ENCODE data around the gene CHAC1.

DNA sequence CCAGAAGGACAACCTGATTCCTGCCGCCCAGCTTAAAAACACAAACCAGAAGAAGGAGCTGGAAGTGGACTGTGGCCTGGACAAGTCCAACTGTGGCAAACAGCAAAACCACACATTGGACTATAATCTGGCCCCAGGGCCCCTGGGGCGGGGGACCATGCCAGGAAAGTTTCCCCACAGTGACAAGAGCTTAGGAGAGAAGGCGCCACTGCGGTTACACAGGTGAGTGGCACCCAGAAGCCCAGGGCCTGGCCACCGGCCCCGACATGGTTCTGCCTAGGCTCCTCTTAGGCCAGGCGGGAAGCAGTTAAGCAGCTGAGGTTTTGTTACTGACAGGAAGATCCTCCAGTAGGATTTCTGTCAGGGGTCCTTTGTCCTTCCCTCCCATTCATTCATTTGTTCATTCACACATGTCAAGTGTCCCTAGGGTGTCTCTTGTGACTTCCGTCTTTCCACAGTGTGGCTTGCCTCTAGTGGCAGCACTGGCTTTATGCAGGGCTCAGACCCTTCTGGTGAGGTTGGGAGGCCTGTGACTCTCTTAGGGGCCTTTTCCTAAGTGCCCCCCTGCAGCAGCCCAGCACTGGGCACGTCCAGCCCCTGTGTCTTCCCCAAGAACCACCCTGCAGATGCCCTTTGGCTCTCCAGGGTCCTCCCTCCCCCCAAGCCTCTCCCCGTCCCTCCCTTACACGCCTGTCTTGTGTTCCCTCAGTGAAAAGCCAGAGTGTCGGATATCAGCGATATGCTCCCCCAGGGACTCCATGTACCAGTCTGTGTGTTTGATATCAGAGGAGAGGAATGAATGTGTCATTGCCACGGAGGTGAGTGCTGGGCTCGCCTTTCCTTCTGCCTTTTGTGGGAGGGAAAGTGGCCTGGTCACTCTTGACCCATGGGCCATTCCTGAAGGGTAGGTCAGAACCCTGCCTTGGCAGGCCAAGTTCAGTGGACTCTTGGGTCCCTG lies 16.3 kb upstream of the CHAC1 start:
- TF ChIP-seq ESRRA (IDR thresholded peaks at IDR 0.05; ENCODE audit: borderline replicate concordance, low read length) (no peak), JUN (IDR thresholded peaks at IDR 0.05) (no peak), RARB (CRISPR knock-in tag; IDR thresholded peaks at IDR 0.05) (no peak), JUNB (IDR thresholded peaks at IDR 0.05) (no peak), POLR2A (IDR thresholded peaks at IDR 0.05; ENCODE audit: low read length) (no peak), SREBF2 (IDR thresholded peaks at IDR 0.05) (no peak), SMC3 (IDR thresholded peaks at IDR 0.05) (no peak)
- TF ChIP-seq, protein P1, sequence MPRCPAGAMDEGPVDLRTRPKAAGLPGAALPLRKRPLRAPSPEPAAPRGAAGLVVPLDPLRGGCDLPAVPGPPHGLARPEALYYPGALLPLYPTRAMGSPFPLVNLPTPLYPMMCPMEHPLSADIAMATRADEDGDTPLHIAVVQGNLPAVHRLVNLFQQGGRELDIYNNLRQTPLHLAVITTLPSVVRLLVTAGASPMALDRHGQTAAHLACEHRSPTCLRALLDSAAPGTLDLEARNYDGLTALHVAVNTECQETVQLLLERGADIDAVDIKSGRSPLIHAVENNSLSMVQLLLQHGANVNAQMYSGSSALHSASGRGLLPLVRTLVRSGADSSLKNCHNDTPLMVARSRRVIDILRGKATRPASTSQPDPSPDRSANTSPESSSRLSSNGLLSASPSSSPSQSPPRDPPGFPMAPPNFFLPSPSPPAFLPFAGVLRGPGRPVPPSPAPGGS (IDR thresholded peaks at IDR 0.05): no peak
- TF ChIP-seq, protein P2, sequence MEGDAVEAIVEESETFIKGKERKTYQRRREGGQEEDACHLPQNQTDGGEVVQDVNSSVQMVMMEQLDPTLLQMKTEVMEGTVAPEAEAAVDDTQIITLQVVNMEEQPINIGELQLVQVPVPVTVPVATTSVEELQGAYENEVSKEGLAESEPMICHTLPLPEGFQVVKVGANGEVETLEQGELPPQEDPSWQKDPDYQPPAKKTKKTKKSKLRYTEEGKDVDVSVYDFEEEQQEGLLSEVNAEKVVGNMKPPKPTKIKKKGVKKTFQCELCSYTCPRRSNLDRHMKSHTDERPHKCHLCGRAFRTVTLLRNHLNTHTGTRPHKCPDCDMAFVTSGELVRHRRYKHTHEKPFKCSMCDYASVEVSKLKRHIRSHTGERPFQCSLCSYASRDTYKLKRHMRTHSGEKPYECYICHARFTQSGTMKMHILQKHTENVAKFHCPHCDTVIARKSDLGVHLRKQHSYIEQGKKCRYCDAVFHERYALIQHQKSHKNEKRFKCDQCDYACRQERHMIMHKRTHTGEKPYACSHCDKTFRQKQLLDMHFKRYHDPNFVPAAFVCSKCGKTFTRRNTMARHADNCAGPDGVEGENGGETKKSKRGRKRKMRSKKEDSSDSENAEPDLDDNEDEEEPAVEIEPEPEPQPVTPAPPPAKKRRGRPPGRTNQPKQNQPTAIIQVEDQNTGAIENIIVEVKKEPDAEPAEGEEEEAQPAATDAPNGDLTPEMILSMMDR (IDR thresholded peaks at IDR 0.05): no peak
- TF ChIP-seq, protein P3, sequence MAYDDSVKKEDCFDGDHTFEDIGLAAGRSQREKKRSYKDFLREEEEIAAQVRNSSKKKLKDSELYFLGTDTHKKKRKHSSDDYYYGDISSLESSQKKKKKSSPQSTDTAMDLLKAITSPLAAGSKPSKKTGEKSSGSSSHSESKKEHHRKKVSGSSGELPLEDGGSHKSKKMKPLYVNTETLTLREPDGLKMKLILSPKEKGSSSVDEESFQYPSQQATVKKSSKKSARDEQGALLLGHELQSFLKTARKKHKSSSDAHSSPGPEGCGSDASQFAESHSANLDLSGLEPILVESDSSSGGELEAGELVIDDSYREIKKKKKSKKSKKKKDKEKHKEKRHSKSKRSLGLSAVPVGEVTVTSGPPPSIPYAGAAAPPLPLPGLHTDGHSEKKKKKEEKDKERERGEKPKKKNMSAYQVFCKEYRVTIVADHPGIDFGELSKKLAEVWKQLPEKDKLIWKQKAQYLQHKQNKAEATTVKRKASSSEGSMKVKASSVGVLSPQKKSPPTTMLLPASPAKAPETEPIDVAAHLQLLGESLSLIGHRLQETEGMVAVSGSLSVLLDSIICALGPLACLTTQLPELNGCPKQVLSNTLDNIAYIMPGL (CRISPR knock-in tag; IDR thresholded peaks at IDR 0.05; ENCODE audit: borderline replicate concordance): no peak
